ENCODE data around the gene VAMP7.
A peak's percentile ranks its signal among the peaks of the same experiment; 100 is the strongest.

The VAMP7 gene

DNA sequence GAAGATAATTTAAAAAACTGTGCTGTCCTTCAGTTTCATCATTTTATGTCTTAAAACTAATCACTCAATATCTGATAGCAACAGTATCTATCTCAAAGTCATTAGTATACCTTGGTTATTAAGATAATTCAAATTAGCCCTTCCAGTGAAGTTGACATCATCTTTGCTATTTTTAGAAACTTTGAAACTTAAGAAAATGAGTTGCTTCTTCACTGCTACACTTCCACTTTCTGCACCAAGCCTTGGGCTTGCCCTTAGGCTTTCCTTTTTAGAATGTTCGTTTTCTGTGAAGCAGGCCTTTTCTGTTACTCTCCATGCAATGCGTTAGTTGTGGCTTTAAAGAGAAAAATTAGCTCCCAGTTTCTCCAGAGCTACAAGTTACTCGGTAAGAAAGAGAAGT is 4.4 kb upstream of the VAMP7 start:
- Histone ChIP-seq H3K4me3 (ENCODE audit: low read depth in 1 of 2, low read length in 1 of 2) (no peak overlapping the region), H3K9me3 (no peaks in the 10 kb centered on the region), H3K27me3 (peaks cover 23% of the 10 kb centered on the region), H3K27ac (no peak overlapping the region), H3K4me1 (ENCODE audit: control insufficient read depth in 1 of 2, insufficient read depth in 1 of 2, low read depth in 1 of 2, low read length in 1 of 2) (peaks cover under 1 to 1% of the 10 kb centered on the region in 2 experiments), H3K36me3 (no peaks in the 10 kb centered on the region)
- TF ChIP-seq, protein P1, sequence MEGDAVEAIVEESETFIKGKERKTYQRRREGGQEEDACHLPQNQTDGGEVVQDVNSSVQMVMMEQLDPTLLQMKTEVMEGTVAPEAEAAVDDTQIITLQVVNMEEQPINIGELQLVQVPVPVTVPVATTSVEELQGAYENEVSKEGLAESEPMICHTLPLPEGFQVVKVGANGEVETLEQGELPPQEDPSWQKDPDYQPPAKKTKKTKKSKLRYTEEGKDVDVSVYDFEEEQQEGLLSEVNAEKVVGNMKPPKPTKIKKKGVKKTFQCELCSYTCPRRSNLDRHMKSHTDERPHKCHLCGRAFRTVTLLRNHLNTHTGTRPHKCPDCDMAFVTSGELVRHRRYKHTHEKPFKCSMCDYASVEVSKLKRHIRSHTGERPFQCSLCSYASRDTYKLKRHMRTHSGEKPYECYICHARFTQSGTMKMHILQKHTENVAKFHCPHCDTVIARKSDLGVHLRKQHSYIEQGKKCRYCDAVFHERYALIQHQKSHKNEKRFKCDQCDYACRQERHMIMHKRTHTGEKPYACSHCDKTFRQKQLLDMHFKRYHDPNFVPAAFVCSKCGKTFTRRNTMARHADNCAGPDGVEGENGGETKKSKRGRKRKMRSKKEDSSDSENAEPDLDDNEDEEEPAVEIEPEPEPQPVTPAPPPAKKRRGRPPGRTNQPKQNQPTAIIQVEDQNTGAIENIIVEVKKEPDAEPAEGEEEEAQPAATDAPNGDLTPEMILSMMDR (IDR thresholded peaks at IDR 0.05), result no peak

DNA sequence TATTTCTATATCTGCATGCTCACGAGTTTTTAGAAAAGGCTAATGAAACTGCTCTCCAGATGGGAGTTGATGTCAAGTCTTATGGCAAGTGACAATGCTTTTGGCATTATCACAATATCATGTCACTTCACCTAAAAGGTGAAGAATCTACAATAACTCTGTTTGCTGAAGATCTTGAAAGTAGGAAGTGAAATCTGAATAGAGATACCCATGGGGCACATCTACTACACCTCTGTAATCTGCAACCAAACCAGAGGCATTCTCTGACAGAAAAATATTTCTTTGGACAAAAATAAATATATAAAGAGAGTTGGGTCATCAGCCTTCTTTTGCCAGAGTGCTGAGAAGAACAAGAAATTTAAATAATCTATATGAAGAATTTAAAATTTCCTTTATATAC is 3.9 kb upstream of the VAMP7 start:
- H3K27me3 ChIP-seq, result peaks cover 23% of the 10 kb centered on the region
- H3K4me1 ChIP-seq (ENCODE audit: control insufficient read depth in 1 of 2, insufficient read depth in 1 of 2, low read depth in 1 of 2, low read length in 1 of 2), result peaks cover 6 to 7% of the 10 kb centered on the region in 2 experiments
- H3K9me3 ChIP-seq, result no peaks in the 10 kb centered on the region
- H3K4me3 ChIP-seq (ENCODE audit: low read depth in 1 of 2, low read length in 1 of 2), result no peak overlapping the region
- no peaks in the 10 kb centered on the region for H3K36me3 ChIP-seq
- TF ChIP-seq, protein P1 (IDR thresholded peaks at IDR 0.05), result no peak
- no peak overlapping the region for H3K27ac ChIP-seq

DNA sequence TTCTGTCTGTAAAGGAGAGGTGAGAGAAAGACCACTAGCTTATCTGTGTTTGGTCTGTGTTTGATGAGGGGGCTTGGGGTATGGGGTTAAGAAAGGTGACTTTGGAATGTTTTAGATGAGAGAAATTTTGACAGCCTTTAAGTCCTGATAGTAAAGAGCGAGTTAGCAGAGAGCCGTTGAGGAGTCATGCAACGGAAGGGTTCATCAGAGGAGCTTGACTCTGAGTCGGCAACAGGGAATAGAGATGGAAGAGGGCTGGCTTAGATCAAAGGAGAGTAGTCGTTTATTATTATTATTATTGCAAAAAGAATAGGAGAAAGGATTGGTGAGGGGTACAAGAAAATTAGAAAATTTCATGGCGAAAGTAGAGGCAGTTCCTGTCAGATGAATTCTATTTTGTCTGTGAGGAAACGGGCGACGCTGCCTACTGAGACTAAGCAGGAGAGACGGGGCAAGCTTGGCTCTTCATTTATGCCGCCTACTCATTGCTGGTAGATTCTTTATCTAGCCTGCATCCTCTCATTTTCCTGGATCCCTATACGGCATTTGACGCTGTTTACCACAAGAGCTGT is 473 bp upstream of the VAMP7 start:
- H3K27me3 ChIP-seq, result no peaks in the 10 kb centered on the region
- H3K27ac ChIP-seq, result peak overlapping the region; percentile 82
- H3K9me3 ChIP-seq, result no peaks in the 10 kb centered on the region
- H3K4me1 ChIP-seq (ENCODE audit: control insufficient read depth in 1 of 2, insufficient read depth in 1 of 2, low read depth in 1 of 2, low read length in 1 of 2), result peaks cover 7 to 14% of the 10 kb centered on the region in 2 experiments
- peak overlapping the region; percentile 67 to 70 for H3K4me3 ChIP-seq (ENCODE audit: low read depth in 1 of 2, low read length in 1 of 2)
- no peaks in the 10 kb centered on the region for H3K36me3 ChIP-seq
- TF ChIP-seq, protein P1 (IDR thresholded peaks at IDR 0.05), result no peak

DNA sequence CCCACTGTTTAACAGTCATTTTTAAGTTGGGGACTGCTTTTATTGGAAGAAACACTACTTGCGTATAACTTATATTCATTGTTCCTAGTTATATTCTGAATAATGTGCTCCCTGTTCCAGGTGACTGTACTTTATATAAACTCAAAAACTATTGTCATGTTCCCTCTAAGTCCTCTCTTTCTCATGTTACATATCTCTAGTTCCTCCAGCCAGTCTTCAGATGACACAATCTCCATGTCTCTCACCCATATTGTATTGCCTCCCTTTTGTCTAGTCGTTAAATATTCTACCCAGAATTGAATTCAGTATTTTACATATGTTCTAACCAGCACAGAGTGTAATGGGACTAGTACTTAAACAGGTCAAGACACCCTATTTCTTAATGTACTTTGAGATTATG is 5.3 kb downstream of the VAMP7 start:
- TF ChIP-seq, protein P1 (IDR thresholded peaks at IDR 0.05), result no peak
- Histone ChIP-seq H3K4me1 (ENCODE audit: control insufficient read depth in 1 of 2, insufficient read depth in 1 of 2, low read depth in 1 of 2, low read length in 1 of 2) (peaks cover 37 to 50% of the 10 kb centered on the region in 2 experiments), H3K27me3 (no peaks in the 10 kb centered on the region), H3K27ac (peak overlapping the region; percentile 53), H3K4me3 (ENCODE audit: low read depth in 1 of 2, low read length in 1 of 2) (no peak overlapping the region), H3K36me3 (no peaks in the 10 kb centered on the region), H3K9me3 (no peaks in the 10 kb centered on the region)

DNA sequence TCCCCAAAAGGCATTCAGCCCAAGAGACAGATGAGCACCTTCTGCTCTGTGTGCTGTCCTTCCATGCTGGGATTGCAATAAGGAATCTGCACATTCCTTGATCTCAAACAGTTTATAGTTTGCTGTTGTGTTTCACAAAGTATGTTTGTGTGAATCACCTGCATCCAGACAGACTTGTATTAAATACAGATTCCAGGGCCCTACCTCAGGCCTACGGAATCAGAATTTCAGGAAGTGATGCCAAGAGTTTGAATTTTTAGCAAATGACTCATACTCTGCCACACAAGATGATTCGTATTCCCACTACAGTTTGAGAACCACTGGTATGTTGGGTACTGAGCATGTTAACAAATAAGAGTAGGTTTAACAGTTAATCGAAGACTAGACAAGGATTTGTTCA is 7.0 kb downstream of the VAMP7 start:
- Histone ChIP-seq H3K4me1 (ENCODE audit: control insufficient read depth in 1 of 2, insufficient read depth in 1 of 2, low read depth in 1 of 2, low read length in 1 of 2) (peaks cover 34 to 46% of the 10 kb centered on the region in 2 experiments), H3K4me3 (ENCODE audit: low read depth in 1 of 2, low read length in 1 of 2) (no peak overlapping the region), H3K9me3 (no peaks in the 10 kb centered on the region), H3K36me3 (no peaks in the 10 kb centered on the region), H3K27me3 (no peaks in the 10 kb centered on the region), H3K27ac (no peak overlapping the region)
- TF ChIP-seq, protein P1 (IDR thresholded peaks at IDR 0.05), result no peak

All from neutrophil (primary cell).